Endothelial cell of umbilical vein (primary cell): ENCODE measurements around the gene FALEC. TPM values are rescaled to one million over a fixed set of nuclear protein-coding genes. Genes with fewer than 3 reads are reported as not detected.

Source experiments
- BruUV-seq: library from RNA; stranded (reverse); fragments of 400-500 nt; replicated peaks from 2 replicates; lab custom pipeline; 2021; lab: Mats Ljungman, UMichigan
- CTCF ChIA-PET: fragments of 300-600, 350-600 bp; sonication (Branson Sonifier 250); formaldehyde crosslinking; loops from one replicate; lab custom pipeline; 2021; ENCODE audit warnings: antibody characterized with exemption, inconsistent platforms; lab: Charles Lee
- POLR2A ChIA-PET: fragments of 300-600, 350-600 bp; sonication (Branson Sonifier 250); formaldehyde crosslinking; loops from one replicate; lab custom pipeline; 2021; ENCODE audit warnings: antibody characterized with exemption, inconsistent platforms; lab: Charles Lee
- DNase-seq: peaks from one replicate; pipeline ENCODE4 v3.0.0-alpha.2; 2011; ENCODE audit warnings: low read depth, low spot score
- FAIRE-seq: peaks from 2 replicates; lab custom pipeline; 2011; peaks lifted over from hg19 to GRCh38; lab: Jason Lieb, UNC
- H2AFZ ChIP-seq: 2 replicates; pipeline ENCODE4 v1.6.0; 2012; ENCODE audit warnings: low read depth, low read length, control low read depth, inconsistent platforms
- H3K27ac ChIP-seq: 2 replicates; pipeline ENCODE4 v1.5.1; 2011; ENCODE audit warnings: low read depth, mild to moderate bottlenecking, control low read depth, low read length, moderate library complexity; ENCODE audit not compliant: insufficient read depth
- H3K27me3 ChIP-seq, 2 experiments: 2 replicates each; pipeline versions ENCODE4 v1.6.0 to v1.6.1; 2011; ENCODE audit warnings: low read length in 2 of 2, mixed read lengths in 1 of 2; ENCODE audit not compliant: control insufficient read depth in 2 of 2, insufficient read depth in 2 of 2
- H3K36me3 ChIP-seq, 2 experiments: 2 replicates in 1 of 2; 3 replicates in 1 of 2; pipeline ENCODE4 v1.5.1; 2011; ENCODE audit warnings: low read length in 2 of 2, mild to moderate bottlenecking in 1 of 2, moderate library complexity in 1 of 2; ENCODE audit not compliant: control insufficient read depth in 2 of 2, insufficient read depth in 2 of 2; ENCODE audit errors: extremely low read depth in 1 of 2
- H3K4me1 ChIP-seq: 3 replicates; pipeline ENCODE4 v1.5.1; 2011; ENCODE audit warnings: mild to moderate bottlenecking, low read length; ENCODE audit not compliant: control insufficient read depth, insufficient read depth; ENCODE audit errors: extremely low read depth
- H3K4me2 ChIP-seq: 2 replicates; pipeline ENCODE4 v1.6.1; 2011; ENCODE audit warnings: low read length, control low read depth, mixed read lengths; ENCODE audit not compliant: insufficient read depth
- H3K4me3 ChIP-seq, 3 experiments: fragments of 200-600 bp in 1 of 3; sonication (generic), shearing (Covaris generic) in 1 of 3; replicated peaks in 1 of 3; 2 replicates each; pipeline ENCODE4 v1.5.1; 2011 to 2016; ENCODE audit warnings: control low read depth in 3 of 3, low read length in 3 of 3, mild to moderate bottlenecking in 2 of 3, inconsistent platforms in 1 of 3, low read depth in 1 of 3, moderate library complexity in 1 of 3; ENCODE audit not compliant: insufficient read depth in 1 of 3
- H3K79me2 ChIP-seq: 2 replicates; pipeline ENCODE4 v1.6.0; 2012; ENCODE audit warnings: low read length, inconsistent platforms; ENCODE audit not compliant: control insufficient read depth, insufficient read depth
- H3K9ac ChIP-seq: replicated peaks from 2 replicates; pipeline ENCODE3; 2011; ENCODE audit warnings: low read length, control low read depth; ENCODE audit not compliant: insufficient read depth; ENCODE audit errors: extremely low read depth
- H3K9me1 ChIP-seq: replicated peaks from 3 replicates; pipeline ENCODE4 v1.6.0; 2011; ENCODE audit warnings: mild to moderate bottlenecking, low read length; ENCODE audit not compliant: control insufficient read depth, insufficient read depth; ENCODE audit errors: extremely low read depth
- H3K9me3 ChIP-seq: replicated peaks from 2 replicates; pipeline ENCODE4 v1.5.1; 2012; ENCODE audit warnings: low read length, inconsistent platforms; ENCODE audit not compliant: control insufficient read depth, insufficient read depth
- H4K20me1 ChIP-seq: replicated peaks from 2 replicates; pipeline ENCODE3; 2011; ENCODE audit warnings: mild to moderate bottlenecking, low read length; ENCODE audit not compliant: control insufficient read depth, insufficient read depth; ENCODE audit errors: extremely low read depth
- EZH2 ChIP-seq: IDR thresholded peaks from 2 replicates; pipeline ENCODE4 v1.6.1; 2012; ENCODE audit warnings: borderline replicate concordance, low read depth, mild to moderate bottlenecking, moderate library complexity, low read length, inconsistent platforms; ENCODE audit not compliant: severe bottlenecking
- FOS ChIP-seq: IDR thresholded peaks from 2 replicates; pipeline ENCODE4 v1.6.1; 2011; ENCODE audit warnings: mild to moderate bottlenecking, low read length, moderate library complexity, borderline replicate concordance; ENCODE audit not compliant: insufficient read depth
- GATA2 ChIP-seq: IDR thresholded peaks from 2 replicates; pipeline ENCODE4 v1.7.0; 2011; ENCODE audit warnings: low read depth, mild to moderate bottlenecking, moderate library complexity, mixed read lengths, low read length; ENCODE audit not compliant: insufficient read length, insufficient read depth
- JUN ChIP-seq: IDR thresholded peaks from 2 replicates; pipeline ENCODE4 v1.6.1; 2011; ENCODE audit warnings: borderline replicate concordance, low read depth; ENCODE audit not compliant: insufficient read length, insufficient read depth
- MYC ChIP-seq: IDR thresholded peaks from one replicate; pipeline ENCODE4 v1.6.1; 2011; ENCODE audit warnings: mild to moderate bottlenecking, low read depth, low read length
- POLR2A ChIP-seq: IDR thresholded peaks from 2 replicates; pipeline ENCODE4 v1.6.1; 2012; ENCODE audit warnings: low read depth, mild to moderate bottlenecking, control low read depth, low read length
- POLR2AphosphoS5 ChIP-seq: IDR thresholded peaks from 2 replicates; pipeline ENCODE4 v1.6.1; 2012; ENCODE audit warnings: low read depth, mild to moderate bottlenecking, control low read depth, low read length, moderate library complexity; ENCODE audit not compliant: insufficient read depth
- dilution Hi-C: fragments of 300-500 bp; cut with MboI; formaldehyde crosslinking; loops from one replicate; pipeline ENCODE4 v1.15.0; 2019; ENCODE audit warnings: low sequenced_read_pairs; ENCODE audit not compliant: extremely low pct_ligation_motif_present
- intact Hi-C: fragments of 100-400 bp; cut with micrococcal nuclease; formaldehyde crosslinking; loops from one replicate; pipeline ENCODE4 v1.10.0; 2022
- polyA plus RNA-seq, 4 experiments: library from polyadenylated mRNA; depleted of rRNA in 3 of 4; stranded (reverse) in 3 of 4; unstranded in 1 of 4; fragments of >200 nt; gene quantifications; 2 replicates each; pipeline versions ENCODE4 v1.2.1 to v1.2.3, GENCODE V29; 2011 to 2012; ENCODE audit warnings: missing spikeins in 1 of 4
- total RNA-seq: library from RNA; stranded (reverse); gene quantifications from 2 replicates; pipeline ENCODE4 v1.2.3, GENCODE V29; 2021
- TF ChIP-seq, protein P1 (sequence below): IDR thresholded peaks from 2 replicates; pipeline ENCODE4 v1.6.1; 2011; ENCODE audit not compliant: insufficient read depth, insufficient read length
- TF ChIP-seq, protein P2 (sequence below), 2 donors: IDR thresholded peaks; 1 replicate in 1 of 2; 2 replicates in 1 of 2; pipeline ENCODE4 v1.5.1; 2011; ENCODE audit warnings: low read length in 2 of 2, mild to moderate bottlenecking in 2 of 2, moderate library complexity in 2 of 2, control low read depth in 1 of 2, inconsistent platforms in 1 of 2, low read depth in 1 of 2; ENCODE audit not compliant: insufficient read depth in 1 of 2; ENCODE audit errors: extremely low read depth in 1 of 2

FALEC gene
- total and polyA plus RNA-seq, 2 donors (not counting 3 experiments of a cell fraction or from before 2014, with no cell fraction given) = not detected

DNA sequence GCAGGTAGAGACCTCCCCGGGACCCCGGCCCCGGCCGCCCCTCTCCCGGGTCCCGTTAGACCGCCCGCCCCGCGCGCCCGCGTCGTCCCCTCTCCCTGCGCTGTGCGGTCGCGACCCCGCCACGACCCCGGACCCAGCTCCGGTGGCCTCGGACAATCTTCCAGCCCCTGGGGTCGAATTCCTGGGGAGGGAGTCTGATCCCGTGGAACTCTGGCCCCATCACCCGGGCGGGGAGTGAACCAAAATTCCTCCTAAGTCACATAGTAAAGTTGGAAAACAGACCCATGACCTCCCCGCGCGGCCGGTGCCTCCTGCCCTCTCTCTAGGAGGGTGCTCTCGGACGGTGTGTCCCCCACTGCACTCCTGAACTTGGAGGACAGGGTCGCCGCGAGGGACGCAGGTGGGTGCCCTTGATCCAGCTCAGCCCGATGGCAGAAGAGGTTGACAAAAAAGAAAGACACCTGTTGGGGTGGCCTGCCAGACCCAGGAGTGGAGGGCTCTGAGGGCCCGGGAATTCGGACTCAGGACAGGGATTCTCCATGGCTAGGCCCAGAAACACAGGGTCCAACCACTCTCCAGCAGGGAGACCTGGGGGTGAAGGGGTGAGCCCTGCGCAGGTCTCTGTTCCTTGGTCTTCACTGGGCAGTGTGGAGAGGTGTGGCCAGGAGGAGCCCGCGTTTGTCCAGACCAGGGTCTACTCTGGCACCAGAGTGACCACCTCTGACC, 34.1 kb downstream of the FALEC start:
- Histone ChIP-seq H3K4me3 (peak overlapping the region in 2 of 3 experiments; percentile 25 to 34), H3K27me3 (peaks cover 2 to 3% of the 10 kb centered on the region in 2 experiments), H3K9me1 (no peaks in the 10 kb centered on the region), H3K36me3 (no peaks in the 10 kb centered on the region), H3K9ac (no peak overlapping the region), H3K4me2 (peak overlapping the region; percentile 49), H3K9me3 (no peaks in the 10 kb centered on the region), H3K79me2 (no peaks in the 10 kb centered on the region), H4K20me1 (no peaks in the 10 kb centered on the region), H3K27ac (no peak overlapping the region), H3K4me1 (peaks cover 22% of the 10 kb centered on the region), H2AFZ (peak overlapping the region; percentile 30)
- ChIA-PET CTCF (interaction anchor here (1.1 to 6.7 kb wide), 7 partner anchors 10 to 84 kb away, joined by 3 to 55 read pairs (median 5); no protein-coding TSS in a partner anchor), POLR2A (no interaction called here)
- dilution Hi-C loops (no loop called here), intact Hi-C loops (loop anchor here (5.0 kb wide), 1 partner anchor 87 kb away; no protein-coding TSS in a partner anchor)
- DNase-seq (no peak), FAIRE-seq (no peak)
- no TSS peak for BruUV-seq
- TF ChIP-seq, protein P1, sequence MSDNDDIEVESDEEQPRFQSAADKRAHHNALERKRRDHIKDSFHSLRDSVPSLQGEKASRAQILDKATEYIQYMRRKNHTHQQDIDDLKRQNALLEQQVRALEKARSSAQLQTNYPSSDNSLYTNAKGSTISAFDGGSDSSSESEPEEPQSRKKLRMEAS = no peak
- TF ChIP-seq GATA2 = no peak
- no peak for TF ChIP-seq FOS
- TF ChIP-seq MYC = no peak
- TF ChIP-seq, protein P2, sequence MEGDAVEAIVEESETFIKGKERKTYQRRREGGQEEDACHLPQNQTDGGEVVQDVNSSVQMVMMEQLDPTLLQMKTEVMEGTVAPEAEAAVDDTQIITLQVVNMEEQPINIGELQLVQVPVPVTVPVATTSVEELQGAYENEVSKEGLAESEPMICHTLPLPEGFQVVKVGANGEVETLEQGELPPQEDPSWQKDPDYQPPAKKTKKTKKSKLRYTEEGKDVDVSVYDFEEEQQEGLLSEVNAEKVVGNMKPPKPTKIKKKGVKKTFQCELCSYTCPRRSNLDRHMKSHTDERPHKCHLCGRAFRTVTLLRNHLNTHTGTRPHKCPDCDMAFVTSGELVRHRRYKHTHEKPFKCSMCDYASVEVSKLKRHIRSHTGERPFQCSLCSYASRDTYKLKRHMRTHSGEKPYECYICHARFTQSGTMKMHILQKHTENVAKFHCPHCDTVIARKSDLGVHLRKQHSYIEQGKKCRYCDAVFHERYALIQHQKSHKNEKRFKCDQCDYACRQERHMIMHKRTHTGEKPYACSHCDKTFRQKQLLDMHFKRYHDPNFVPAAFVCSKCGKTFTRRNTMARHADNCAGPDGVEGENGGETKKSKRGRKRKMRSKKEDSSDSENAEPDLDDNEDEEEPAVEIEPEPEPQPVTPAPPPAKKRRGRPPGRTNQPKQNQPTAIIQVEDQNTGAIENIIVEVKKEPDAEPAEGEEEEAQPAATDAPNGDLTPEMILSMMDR (IDR thresholded peaks at IDR 0.05; ENCODE audit: extremely low read depth in 1 of 2, insufficient read depth in 1 of 2, low read depth in 1 of 2, low read length in 2 of 2) = no peak
- TF ChIP-seq POLR2AphosphoS5 = no peak
- TF ChIP-seq EZH2 = no peak
- TF ChIP-seq JUN = no peak
- no peak for TF ChIP-seq POLR2A
